Upper lobe of left lung (tissue), 4 donors: ENCODE results near the gene DMTF1.

Source experiments
- CTCF ChIP-seq, 6 experiments: fragments of 450-650 bp in 4 of 6; fragments of 200-600 bp in 2 of 6; sonication (generic) in 2 of 6; IDR thresholded peaks; one replicate each; pipeline ENCODE4 v1.5.1; 2016 to 2019; ENCODE audit warnings: antibody characterized with exemption in 6 of 6
- POLR2A ChIP-seq, 4 donors: fragments of 450-650 bp; IDR thresholded peaks; one replicate each; pipeline ENCODE4 v1.5.1; 2016 to 2017; ENCODE audit warnings: antibody characterized with exemption in 4 of 4, mild to moderate bottlenecking in 2 of 4
- POLR2AphosphoS5 ChIP-seq, 2 donors: sonication (generic); formaldehyde crosslinking; IDR thresholded peaks; one replicate each; pipeline ENCODE4 v1.5.1; 2017; ENCODE audit warnings: antibody characterized with exemption in 2 of 2

DNA sequence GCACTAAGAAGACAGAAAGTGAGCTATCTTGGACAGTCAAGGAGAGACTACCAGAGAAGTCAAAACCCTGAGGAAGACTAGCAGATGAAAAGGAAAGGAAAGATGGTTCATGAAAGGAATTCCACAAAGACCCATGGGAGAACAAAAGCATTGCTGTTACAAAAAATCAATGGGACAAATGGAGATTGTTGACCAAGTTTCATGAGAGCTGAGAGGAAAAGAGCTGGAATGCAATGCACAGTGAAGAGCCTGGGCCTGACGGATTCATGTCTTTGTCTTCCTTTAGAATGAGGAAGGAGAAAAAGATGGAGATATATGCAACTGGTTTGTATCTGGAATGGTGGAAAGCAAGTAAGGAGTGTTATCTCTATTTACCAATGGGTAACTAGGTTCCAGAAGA lies 50.0 kb downstream of the DMTF1 start:
- TF ChIP-seq POLR2AphosphoS5 (IDR thresholded peaks at IDR 0.05): no peak
- TF ChIP-seq CTCF (IDR thresholded peaks at IDR 0.05): no peak
- TF ChIP-seq POLR2A (IDR thresholded peaks at IDR 0.05): no peak
